DOHH2 (cell line): Measurements from ENCODE around the gene GPC1.

Source experiments
- EZH2phosphoT487 ChIP-seq: fragments of 200-600 bp; sonication (generic); IDR thresholded peaks from 2 replicates; pipeline ENCODE4 v1.6.1; 2017; ENCODE audit warnings: borderline replicate concordance, mild to moderate bottlenecking, antibody characterized with exemption, low read length, moderate library complexity, mixed read lengths
- TF ChIP-seq, protein P1 (sequence below): fragments of 200-600 bp; sonication (generic); IDR thresholded peaks from one replicate; pipeline ENCODE4 v1.5.1; 2014; ENCODE audit warnings: antibody characterized with exemption, mild to moderate bottlenecking, low read depth, low read length; ENCODE audit not compliant: poor library complexity, severe bottlenecking

DNA sequence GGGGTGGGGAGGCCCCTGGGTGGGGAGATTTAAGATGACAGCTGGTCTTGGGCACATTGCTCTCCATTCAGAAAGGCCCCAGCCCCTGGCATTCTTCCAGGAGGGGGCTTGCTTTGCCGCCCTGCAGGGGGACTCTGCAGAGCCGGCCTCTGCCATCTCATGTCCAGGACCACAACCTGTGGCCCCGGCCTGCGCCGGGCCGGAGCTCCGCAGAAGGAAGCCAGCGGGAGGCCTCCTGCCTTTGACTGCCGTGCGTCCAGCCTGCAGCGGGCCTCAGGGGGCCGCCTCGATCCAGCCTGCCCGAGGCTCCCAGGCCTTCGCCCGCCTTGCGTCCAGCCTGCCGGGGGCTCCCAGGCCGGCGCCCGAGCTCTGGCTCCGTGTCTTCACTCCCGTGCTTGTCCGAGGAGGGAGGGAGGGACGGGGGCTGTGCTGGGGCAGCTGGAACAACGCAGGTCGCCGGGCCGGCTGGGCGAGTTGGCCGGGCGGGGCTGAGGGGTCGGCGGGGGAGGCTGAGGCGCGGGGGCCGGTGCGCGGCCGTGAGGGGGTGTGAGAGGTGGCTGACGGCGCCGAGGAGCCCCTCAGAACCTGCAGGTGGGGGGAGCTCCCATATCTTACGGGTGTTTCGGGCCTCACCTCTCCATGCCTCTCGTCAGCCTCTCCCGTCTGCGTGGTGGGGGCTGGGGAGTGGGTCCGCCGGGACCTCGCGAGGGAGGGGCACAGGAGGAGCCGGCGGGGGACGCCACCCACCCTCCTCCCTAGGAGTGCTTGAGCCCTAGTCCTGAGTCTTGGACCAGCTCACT, 20.4 kb downstream of the GPC1 start:
- TF ChIP-seq, protein P1, sequence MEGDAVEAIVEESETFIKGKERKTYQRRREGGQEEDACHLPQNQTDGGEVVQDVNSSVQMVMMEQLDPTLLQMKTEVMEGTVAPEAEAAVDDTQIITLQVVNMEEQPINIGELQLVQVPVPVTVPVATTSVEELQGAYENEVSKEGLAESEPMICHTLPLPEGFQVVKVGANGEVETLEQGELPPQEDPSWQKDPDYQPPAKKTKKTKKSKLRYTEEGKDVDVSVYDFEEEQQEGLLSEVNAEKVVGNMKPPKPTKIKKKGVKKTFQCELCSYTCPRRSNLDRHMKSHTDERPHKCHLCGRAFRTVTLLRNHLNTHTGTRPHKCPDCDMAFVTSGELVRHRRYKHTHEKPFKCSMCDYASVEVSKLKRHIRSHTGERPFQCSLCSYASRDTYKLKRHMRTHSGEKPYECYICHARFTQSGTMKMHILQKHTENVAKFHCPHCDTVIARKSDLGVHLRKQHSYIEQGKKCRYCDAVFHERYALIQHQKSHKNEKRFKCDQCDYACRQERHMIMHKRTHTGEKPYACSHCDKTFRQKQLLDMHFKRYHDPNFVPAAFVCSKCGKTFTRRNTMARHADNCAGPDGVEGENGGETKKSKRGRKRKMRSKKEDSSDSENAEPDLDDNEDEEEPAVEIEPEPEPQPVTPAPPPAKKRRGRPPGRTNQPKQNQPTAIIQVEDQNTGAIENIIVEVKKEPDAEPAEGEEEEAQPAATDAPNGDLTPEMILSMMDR: no peak
- no peak for TF ChIP-seq EZH2phosphoT487
